G401.6 (cell line): Measurements from ENCODE around the gene FGF14.
"Not testable (repeated sequence)": the region's sequence is repeated elsewhere in the genome, so short reads cannot be mapped to it uniquely, and the experiment has no call there.

Experiments
- FAIRE-seq: peaks from 2 replicates; lab custom pipeline; 2012; peaks lifted over from hg19 to GRCh38; lab: Jason Lieb, UNC

Gene FGF14

GRCh38 chr13:102128216-102128810, 273.5 kb downstream of the FGF14 start:
- no peak for FAIRE-seq

GRCh38 chr13:102127153-102127552, 274.7 kb downstream of the FGF14 start:
- FAIRE-seq: no peak

GRCh38 chr13:102122147-102122546, 279.7 kb downstream of the FGF14 start:
- no peak for FAIRE-seq

GRCh38 chr13:102117175-102117831, 284.5 kb downstream of the FGF14 start:
- FAIRE-seq: no peak

GRCh38 chr13:102103469-102103868, 298.4 kb downstream of the FGF14 start:
- FAIRE-seq: no peak

- no peak for FAIRE-seq
Measured at GRCh38 chr13:102100234-102100633, 301.6 kb downstream of the FGF14 start.

- FAIRE-seq: no peak
Measured at GRCh38 chr13:102097708-102098107, 304.1 kb downstream of the FGF14 start.

- FAIRE-seq: not testable (repeated sequence)
Measured at GRCh38 chr13:102093288-102093687, 308.6 kb downstream of the FGF14 start.

GRCh38 chr13:102091231-102091630, 310.6 kb downstream of the FGF14 start:
- no peak for FAIRE-seq

- no peak for FAIRE-seq
Measured at GRCh38 chr13:102090532-102090931, 311.3 kb downstream of the FGF14 start.

- FAIRE-seq: no peak
Measured at GRCh38 chr13:102089722-102090121, 312.1 kb downstream of the FGF14 start.

- FAIRE-seq: no peak
Measured at GRCh38 chr13:102089177-102089576, 312.7 kb downstream of the FGF14 start.

- no peak for FAIRE-seq
Measured at GRCh38 chr13:102073251-102073650, 328.6 kb downstream of the FGF14 start.

GRCh38 chr13:102071711-102072110, 330.1 kb downstream of the FGF14 start:
- FAIRE-seq: no peak

GRCh38 chr13:102068323-102068722, 333.5 kb downstream of the FGF14 start:
- FAIRE-seq: not testable (repeated sequence)

GRCh38 chr13:102055090-102055779, 346.6 kb downstream of the FGF14 start:
- FAIRE-seq: no peak

GRCh38 chr13:102049853-102050252, 352.0 kb downstream of the FGF14 start:
- no peak for FAIRE-seq

- FAIRE-seq: no peak
Measured at GRCh38 chr13:102045731-102046130, 356.1 kb downstream of the FGF14 start.

GRCh38 chr13:102042746-102043145, 359.1 kb downstream of the FGF14 start:
- FAIRE-seq: no peak

- FAIRE-seq: no peak
Measured at GRCh38 chr13:102041544-102041943, 360.3 kb downstream of the FGF14 start.

- no peak for FAIRE-seq
Measured at GRCh38 chr13:102040812-102041211, 361.0 kb downstream of the FGF14 start.

- FAIRE-seq: no peak
Measured at GRCh38 chr13:102039264-102039663, 362.6 kb downstream of the FGF14 start.

- no peak for FAIRE-seq
Measured at GRCh38 chr13:102038787-102039186, 363.1 kb downstream of the FGF14 start.

GRCh38 chr13:102035969-102036368, 365.9 kb downstream of the FGF14 start:
- no peak for FAIRE-seq
